ENCODE results near the gene CFAP45.

CFAP45 gene

DNA sequence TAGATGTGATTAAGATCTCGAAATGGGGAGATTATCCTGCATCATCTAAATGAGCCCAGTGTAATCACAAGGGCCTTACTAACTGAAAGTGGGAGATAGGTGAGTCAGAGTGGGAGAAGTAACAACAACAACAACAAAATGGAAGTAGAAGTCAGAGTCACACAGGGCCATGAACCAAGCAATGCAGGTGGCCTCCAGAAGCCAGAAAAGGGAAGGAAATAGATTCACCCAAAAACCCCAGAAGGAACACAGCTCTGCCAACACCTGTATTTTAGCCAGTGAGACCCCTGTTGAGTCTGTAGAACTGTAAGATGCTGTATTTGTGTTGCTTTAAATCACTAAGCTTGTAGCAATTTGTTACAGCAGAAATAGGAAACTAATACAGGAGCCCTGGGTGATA lies 21.3 kb upstream of the CFAP45 start:
- FAIRE-seq (no peak), DNase-seq (ENCODE audit: insufficient read length, low spot score) (no peak)
- TF ChIP-seq CTCF (IDR thresholded peaks at IDR 0.05; ENCODE audit: insufficient read depth, missing control alignments) = no peak

DNA sequence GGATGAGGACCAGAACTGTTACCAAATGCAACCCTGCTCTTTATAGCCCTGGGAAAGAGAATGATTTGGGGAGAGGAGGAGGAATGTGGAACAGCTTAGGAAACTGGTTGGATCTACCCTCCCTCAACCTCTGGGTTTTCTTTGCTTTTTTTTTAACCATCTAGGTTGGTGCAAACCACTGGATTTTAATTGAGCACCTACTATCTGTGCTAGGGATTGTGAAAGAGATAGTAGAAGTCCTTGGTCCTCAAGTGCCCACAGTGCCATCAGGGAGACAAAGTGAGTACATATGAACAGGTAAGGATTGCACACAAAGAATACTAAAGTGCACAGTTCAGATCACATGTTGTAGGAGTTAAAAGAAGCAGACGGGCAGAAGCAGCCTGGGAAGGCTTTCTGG lies 20.7 kb upstream of the CFAP45 start:
- FAIRE-seq (no peak), DNase-seq (ENCODE audit: insufficient read length, low spot score) (no peak)
- TF ChIP-seq CTCF (IDR thresholded peaks at IDR 0.05; ENCODE audit: insufficient read depth, missing control alignments) = no peak

DNA sequence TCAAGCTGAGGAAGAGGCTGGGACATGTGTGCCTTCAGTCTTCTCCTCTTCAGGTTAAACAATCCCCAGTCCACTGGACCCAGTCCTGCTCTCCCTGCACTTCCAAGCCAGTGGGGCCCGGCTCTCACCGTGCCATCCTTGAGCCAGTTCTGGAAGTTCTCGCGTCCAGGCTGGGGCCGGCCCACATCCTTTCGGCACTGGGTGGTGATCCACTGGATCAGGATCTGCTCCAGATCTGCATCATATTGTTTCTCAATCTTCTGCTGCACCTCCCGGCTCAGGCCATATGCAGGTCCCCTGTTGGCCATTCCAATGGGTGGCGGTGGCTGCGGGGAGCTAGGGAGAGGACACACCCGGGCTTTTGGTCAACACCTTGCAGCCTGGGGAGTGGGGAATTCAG lies 20.2 kb upstream of the CFAP45 start:
- TF ChIP-seq CTCF (IDR thresholded peaks at IDR 0.05; ENCODE audit: insufficient read depth, missing control alignments) = no peak
- FAIRE-seq (no peak), DNase-seq (ENCODE audit: insufficient read length, low spot score) (no peak)

DNA sequence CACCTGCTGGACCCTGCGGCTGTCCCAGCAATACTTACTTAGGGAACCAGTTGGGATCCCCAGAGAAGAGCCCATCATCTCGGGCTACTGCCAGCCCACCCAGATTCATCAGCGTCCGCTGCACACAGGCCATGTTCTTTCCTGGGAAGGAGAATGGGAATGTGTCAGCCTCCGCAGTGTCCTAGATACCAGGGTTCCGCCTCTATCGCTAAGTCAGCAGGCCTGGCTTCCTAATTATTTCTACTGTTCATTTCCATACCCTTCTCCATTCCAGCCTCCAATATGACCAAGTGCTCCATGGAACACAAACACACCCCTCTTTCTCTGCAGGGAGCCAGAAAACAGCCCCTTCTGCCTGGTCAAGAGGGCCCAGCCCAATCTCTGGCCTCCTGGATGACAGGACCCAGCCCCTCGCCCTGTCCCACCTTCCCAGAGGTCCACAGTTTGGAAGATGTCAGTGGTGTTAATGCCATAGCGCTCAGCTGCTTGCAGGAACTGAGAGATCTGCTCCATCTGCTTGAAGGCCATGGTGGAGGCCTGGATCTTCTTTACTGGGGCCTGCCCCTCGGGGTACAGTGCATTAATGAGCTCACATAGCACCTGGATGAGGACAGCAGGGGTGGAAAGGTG lies 19.4 kb upstream of the CFAP45 start:
- no peak for TF ChIP-seq CTCF (IDR thresholded peaks at IDR 0.05; ENCODE audit: insufficient read depth, missing control alignments)
- no peak for DNase-seq (ENCODE audit: insufficient read length, low spot score)
- no peak for FAIRE-seq

DNA sequence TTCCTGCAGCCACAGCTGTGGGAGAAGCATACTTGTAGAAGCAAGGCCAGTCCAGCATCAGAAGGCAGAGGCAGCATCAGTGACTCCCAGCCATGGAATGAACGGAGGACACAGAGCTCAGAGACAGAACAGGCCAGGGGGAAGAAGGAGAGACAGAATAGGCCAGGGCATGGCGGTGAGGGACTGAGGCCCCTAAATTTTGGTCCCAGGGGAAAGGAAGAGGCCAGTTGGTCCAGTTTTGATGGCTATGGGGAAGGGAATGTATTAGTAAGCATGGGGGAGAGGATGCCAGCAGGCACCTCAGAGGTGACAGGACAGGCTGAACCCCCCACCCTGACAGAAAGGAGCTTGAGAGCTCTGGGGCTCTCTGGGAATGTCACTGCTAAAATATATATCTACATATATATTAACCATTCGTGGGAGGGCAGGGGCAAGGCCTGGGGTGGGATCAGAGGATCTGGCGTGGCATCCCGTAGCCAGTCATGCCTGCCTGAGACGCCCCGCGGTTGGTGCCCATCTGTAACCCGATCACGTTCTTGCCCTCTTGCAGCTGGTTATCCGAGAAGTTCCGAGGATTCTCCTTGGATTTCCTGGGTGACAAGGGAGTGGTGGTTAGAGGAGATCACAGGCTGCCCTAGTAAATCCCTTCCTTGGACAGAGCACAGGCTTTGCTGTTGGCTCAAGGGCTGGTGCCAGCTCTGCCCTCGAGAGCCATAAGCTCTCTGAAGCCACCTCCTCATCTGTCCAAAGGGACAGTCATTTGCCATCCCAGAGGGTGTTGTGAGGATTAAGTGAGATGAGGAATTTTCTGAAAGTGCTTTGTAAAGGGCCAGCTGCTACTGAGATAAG lies 18.6 kb upstream of the CFAP45 start:
- no peak for TF ChIP-seq CTCF (IDR thresholded peaks at IDR 0.05; ENCODE audit: insufficient read depth, missing control alignments)
- FAIRE-seq (no peak), DNase-seq (ENCODE audit: insufficient read length, low spot score) (no peak)

- DNase-seq (ENCODE audit: insufficient read length, low spot score) (no peak), FAIRE-seq (no peak)
- TF ChIP-seq CTCF (IDR thresholded peaks at IDR 0.05; ENCODE audit: insufficient read depth, missing control alignments) = no peak
Measured at GRCh38 chr1:159917533-159918351, 17.8 kb upstream of the CFAP45 start.
